PC-3 (cell line): Measurements from ENCODE around the gene LRRC49. TPM values are rescaled to one million over a fixed set of nuclear protein-coding genes. Genes with fewer than 3 reads are reported as not detected.
A peak's percentile ranks its signal among the peaks of the same experiment; 100 is the strongest.
"Not testable (repeated sequence)": the region's sequence is repeated elsewhere in the genome, so short reads cannot be mapped to it uniquely, and the experiment has no call there.

Experiments
- ATAC-seq: fragments of 200-7000 bp; cut with Tn5 transposase; 2 replicates; pipeline ENCODE4 v1.9.1; 2020; ENCODE audit warnings: mild to moderate bottlenecking, moderate library complexity
- BruUV-seq: library from RNA; stranded (reverse); fragments of 400-500 nt; replicated peaks from 2 replicates; lab custom pipeline; 2021; lab: Mats Ljungman, UMichigan
- CTCF ChIA-PET: fragments of 300-600 bp; sonication (Branson Sonifier 250); formaldehyde crosslinking; loops from one replicate; lab custom pipeline; 2022; ENCODE audit warnings: antibody characterized with exemption; lab: Charles Lee
- POLR2A ChIA-PET: fragments of 300-600 bp; sonication (Branson Sonifier 250); formaldehyde crosslinking; loops from one replicate; lab custom pipeline; 2022; ENCODE audit warnings: antibody characterized with exemption; ENCODE audit not compliant: unreplicated experiment; lab: Charles Lee
- DNase-seq: peaks from one replicate; pipeline ENCODE4 v3.0.0-alpha.2; 2015
- H2AFZ ChIP-seq: fragments of 300-600 bp; sonication (generic); 2 replicates; pipeline ENCODE4 v1.6.0; 2016; ENCODE audit warnings: antibody characterized with exemption, low read length
- H3F3A ChIP-seq: fragments of 300-600 bp; sonication (generic); one replicate; pipeline ENCODE4 v1.6.0; 2017; ENCODE audit warnings: antibody characterized with exemption, low read length, control low read depth, mild to moderate bottlenecking; ENCODE audit not compliant: unreplicated experiment
- H3K27ac ChIP-seq: fragments of 300-600 bp; sonication (generic); 2 replicates; pipeline ENCODE4 v1.5.1; 2016; ENCODE audit warnings: mild to moderate bottlenecking, low read length
- H3K27me3 ChIP-seq: fragments of 300-600 bp; sonication (generic); 2 replicates; pipeline ENCODE4 v1.6.1; 2016; ENCODE audit warnings: low read length, mixed read lengths
- H3K36me3 ChIP-seq: fragments of 300-600 bp; sonication (generic); 2 replicates; pipeline ENCODE4 v1.6.1; 2016; ENCODE audit warnings: low read depth, mixed run types, low read length, mixed read lengths
- H3K4me1 ChIP-seq: fragments of 300-600 bp; sonication (generic); 2 replicates; pipeline ENCODE4 v1.5.1; 2016; ENCODE audit warnings: low read length; ENCODE audit not compliant: insufficient read depth
- H3K4me2 ChIP-seq: fragments of 300-600 bp; sonication (generic); 2 replicates; pipeline ENCODE4 v1.6.0; 2016; ENCODE audit warnings: low read length
- H3K4me3 ChIP-seq: fragments of 300-600 bp; sonication (generic); 2 replicates; pipeline ENCODE4 v1.5.1; 2016; ENCODE audit warnings: mild to moderate bottlenecking, low read length, mixed read lengths
- H3K79me2 ChIP-seq: fragments of 300-600 bp; sonication (generic); 2 replicates; pipeline ENCODE4 v1.6.1; 2017; ENCODE audit warnings: low read length, mixed read lengths
- H3K9ac ChIP-seq: fragments of 300-600 bp; sonication (generic); 2 replicates; pipeline ENCODE4 v1.6.0; 2016; ENCODE audit warnings: mild to moderate bottlenecking, low read length
- H3K9me2 ChIP-seq: fragments of 300-600 bp; sonication (generic); replicated peaks from 2 replicates; pipeline ENCODE4 v1.6.1; 2016; ENCODE audit warnings: mixed run types, low read length, mixed read lengths
- H3K9me3 ChIP-seq: fragments of 300-600 bp; sonication (generic); 2 replicates; pipeline ENCODE4 v1.6.1; 2016; ENCODE audit warnings: low read length, mixed read lengths
- H4K20me1 ChIP-seq: fragments of 300-600 bp; sonication (generic); 2 replicates; pipeline ENCODE4 v1.6.1; 2016; ENCODE audit warnings: low read length, mixed read lengths
- EZH2 ChIP-seq: fragments of 300-600 bp; sonication (generic); IDR thresholded peaks from one replicate; pipeline ENCODE4 v1.6.1; 2017; ENCODE audit warnings: antibody characterized with exemption, mild to moderate bottlenecking, low read length; ENCODE audit not compliant: unreplicated experiment
- EZH2phosphoT487 ChIP-seq: fragments of 300-600 bp; sonication (generic); IDR thresholded peaks from 2 replicates; pipeline ENCODE4 v1.6.1; 2018; ENCODE audit warnings: mild to moderate bottlenecking, antibody characterized with exemption, low read length, borderline replicate concordance
- intact Hi-C: fragments of 100-400 bp; cut with micrococcal nuclease; formaldehyde crosslinking; loops from 2 replicates; pipeline ENCODE4 v1.9.0; 2023
- total RNA-seq: library from RNA; depleted of rRNA; stranded (reverse); fragments of >200 nt; gene quantifications from 2 replicates; pipeline ENCODE4 v1.2.3, GENCODE V29; 2014
- TF ChIP-seq, protein P1 (sequence below): fragments of 300-600 bp; sonication (generic); conservative IDR thresholded peaks from 2 replicates; pipeline ENCODE4 v1.5.1; 2017; ENCODE audit warnings: antibody characterized with exemption, low read depth, mild to moderate bottlenecking, low read length

Gene LRRC49
- total RNA-seq, 1 experiment from 2014 or later: 7.7 TPM

DNA sequence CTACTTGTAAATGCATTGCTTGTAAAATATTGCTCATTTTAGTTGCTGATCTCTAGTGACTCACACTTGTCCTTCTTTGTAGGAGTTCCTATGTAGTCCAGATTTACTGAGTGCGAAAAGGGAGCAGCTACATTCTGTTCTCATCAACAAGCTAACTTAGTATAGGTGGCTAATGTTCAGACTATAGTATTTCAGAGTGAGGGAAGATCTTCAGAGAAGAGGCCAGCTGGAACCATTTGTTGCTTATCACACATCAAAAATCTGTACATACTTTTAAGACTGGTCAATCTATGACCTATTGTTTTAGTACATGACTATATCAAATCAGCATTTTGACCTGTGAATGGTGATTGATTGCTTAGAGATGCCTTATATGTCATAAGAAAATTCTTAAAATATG is 151.4 kb downstream of the LRRC49 start:
- Histone ChIP-seq H3K9ac (no peak overlapping the region), H3K79me2 (no peaks in the 10 kb centered on the region), H3F3A (peaks cover 6% of the 10 kb centered on the region), H3K27ac (peak overlapping the region; percentile 39), H3K4me1 (peaks cover 27% of the 10 kb centered on the region), H3K9me3 (no peaks in the 10 kb centered on the region), H3K9me2 (no peaks in the 10 kb centered on the region), H3K4me2 (peak overlapping the region; percentile 27), H2AFZ (no peak overlapping the region), H3K36me3 (no peaks in the 10 kb centered on the region), H4K20me1 (no peaks in the 10 kb centered on the region), H3K27me3 (no peaks in the 10 kb centered on the region), H3K4me3 (no peak overlapping the region)
- no TSS peak for BruUV-seq
- TF ChIP-seq EZH2 (no peak), EZH2phosphoT487 (no peak)
- TF ChIP-seq, protein P1, sequence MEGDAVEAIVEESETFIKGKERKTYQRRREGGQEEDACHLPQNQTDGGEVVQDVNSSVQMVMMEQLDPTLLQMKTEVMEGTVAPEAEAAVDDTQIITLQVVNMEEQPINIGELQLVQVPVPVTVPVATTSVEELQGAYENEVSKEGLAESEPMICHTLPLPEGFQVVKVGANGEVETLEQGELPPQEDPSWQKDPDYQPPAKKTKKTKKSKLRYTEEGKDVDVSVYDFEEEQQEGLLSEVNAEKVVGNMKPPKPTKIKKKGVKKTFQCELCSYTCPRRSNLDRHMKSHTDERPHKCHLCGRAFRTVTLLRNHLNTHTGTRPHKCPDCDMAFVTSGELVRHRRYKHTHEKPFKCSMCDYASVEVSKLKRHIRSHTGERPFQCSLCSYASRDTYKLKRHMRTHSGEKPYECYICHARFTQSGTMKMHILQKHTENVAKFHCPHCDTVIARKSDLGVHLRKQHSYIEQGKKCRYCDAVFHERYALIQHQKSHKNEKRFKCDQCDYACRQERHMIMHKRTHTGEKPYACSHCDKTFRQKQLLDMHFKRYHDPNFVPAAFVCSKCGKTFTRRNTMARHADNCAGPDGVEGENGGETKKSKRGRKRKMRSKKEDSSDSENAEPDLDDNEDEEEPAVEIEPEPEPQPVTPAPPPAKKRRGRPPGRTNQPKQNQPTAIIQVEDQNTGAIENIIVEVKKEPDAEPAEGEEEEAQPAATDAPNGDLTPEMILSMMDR: no peak
- ChIA-PET POLR2A (no interaction called here), CTCF (no interaction called here)
- intact Hi-C loops: loop anchor here (1.0 kb wide), 1 partner anchor 25 kb away; no protein-coding TSS in a partner anchor
- DNase-seq (peak; percentile 57), ATAC-seq (peak; percentile 81)

DNA sequence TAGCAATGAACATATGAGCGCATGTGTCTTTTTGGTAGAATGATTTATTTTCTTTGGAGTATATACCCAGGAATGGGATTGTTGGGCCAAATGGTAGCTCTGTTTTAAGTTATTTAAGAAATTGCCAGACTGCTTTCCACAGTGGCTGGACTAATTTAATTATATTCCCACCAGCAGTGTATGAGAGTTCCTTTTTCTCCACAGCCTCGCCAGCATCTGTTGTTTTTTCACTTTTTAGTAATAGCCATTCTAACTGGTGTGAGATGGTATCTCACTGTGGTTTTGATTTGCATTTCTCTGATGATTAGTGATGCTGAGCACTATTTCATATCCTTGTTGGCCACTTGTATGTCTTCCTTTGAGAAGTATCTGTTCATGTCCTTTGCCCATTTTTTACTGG is 153.5 kb downstream of the LRRC49 start:
- H3K27ac ChIP-seq, intact Hi-C loops, H3K27me3 ChIP-seq, H3K4me2 ChIP-seq, ATAC-seq, POLR2A ChIA-PET, BruUV-seq, H3K9me3 ChIP-seq, H2AFZ ChIP-seq, H4K20me1 ChIP-seq, H3K4me3 ChIP-seq, H3K36me3 ChIP-seq, H3K79me2 ChIP-seq, H3K9me2 ChIP-seq, H3K9ac ChIP-seq, DNase-seq, CTCF ChIA-PET: not testable (repeated sequence)
- Histone ChIP-seq H3K4me1 (peaks cover 43% of the 10 kb centered on the region), H3F3A (peaks cover 12% of the 10 kb centered on the region)

DNA sequence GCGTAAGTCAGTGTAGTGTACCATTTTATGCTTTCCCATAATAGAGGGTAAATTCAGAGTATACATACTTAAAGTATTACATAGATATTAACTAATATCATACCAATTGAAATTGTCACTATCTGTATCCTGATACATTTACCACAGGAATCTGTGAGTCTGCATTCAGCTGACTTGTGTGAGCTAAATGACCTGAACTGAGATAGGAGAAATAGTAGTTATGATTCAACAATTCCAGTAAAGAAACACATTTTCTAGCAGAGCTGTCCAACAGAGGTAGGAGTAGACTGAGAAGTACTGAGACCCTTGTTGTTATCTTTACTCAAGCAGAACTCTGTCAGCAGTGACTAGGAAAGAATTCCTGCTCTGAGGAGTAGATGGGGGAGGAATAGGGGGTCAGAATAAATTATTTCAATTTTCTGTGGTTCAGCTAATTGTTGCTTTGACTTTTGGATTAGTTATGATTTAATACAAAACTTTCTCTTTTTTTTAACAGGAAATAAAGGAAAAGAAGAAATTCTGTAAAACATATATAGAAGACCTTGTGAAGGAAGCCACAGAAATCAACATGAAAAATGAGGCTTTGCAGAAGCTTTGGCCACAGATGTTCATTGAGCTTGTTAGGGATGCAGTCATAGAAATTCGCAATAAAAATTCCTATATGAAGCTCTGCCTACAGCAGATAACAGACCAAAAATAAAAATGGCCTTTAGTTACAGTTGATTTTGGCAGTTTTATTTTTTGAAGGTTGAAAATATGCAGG is 156.5 kb downstream of the LRRC49 start:
- Histone ChIP-seq H3K4me2 (peak overlapping the region; percentile 49), H3K4me1 (peaks cover 56% of the 10 kb centered on the region), H3K9me3 (no peaks in the 10 kb centered on the region), H3K79me2 (no peaks in the 10 kb centered on the region), H3F3A (peaks cover 12% of the 10 kb centered on the region), H3K36me3 (no peaks in the 10 kb centered on the region), H3K9ac (peak overlapping the region; percentile 65), H2AFZ (0 out of 2 replicates have a peak overlapping the region, but pooled peaks have one; percentile 24), H4K20me1 (no peaks in the 10 kb centered on the region), H3K9me2 (no peaks in the 10 kb centered on the region), H3K4me3 (no peak overlapping the region), H3K27me3 (no peaks in the 10 kb centered on the region), H3K27ac (peak overlapping the region; percentile 87)
- BruUV-seq: TSS peak; percentile 97
- POLR2A ChIA-PET: interaction anchor here (0.5 to 0.8 kb wide), 4 partner anchors 28 to 247 kb away, joined by 4 to 5 read pairs (median 4); no protein-coding TSS in a partner anchor
- DNase-seq (peak; percentile 86), ATAC-seq (peak; percentile 67)
- TF ChIP-seq EZH2phosphoT487: no peak
- TF ChIP-seq, protein P1: no peak
- TF ChIP-seq EZH2: no peak
- intact Hi-C loops: no loop called here
- CTCF ChIA-PET: no interaction called here
